OCI-LY1 (cell line): ENCODE measurements around the gene ROBO1.

Source experiments
- H2AFZ ChIP-seq: fragments of 200-600 bp; sonication (generic), shearing (Covaris generic); 2 replicates; pipeline ENCODE4 v1.6.0; 2014; ENCODE audit warnings: antibody characterized with exemption, mild to moderate bottlenecking, low read length
- H3F3A ChIP-seq: fragments of 200-600 bp; sonication (generic), shearing (Covaris generic); 2 replicates; pipeline ENCODE4 v1.6.0; 2014; ENCODE audit warnings: mild to moderate bottlenecking, antibody characterized with exemption, low read length, moderate library complexity; ENCODE audit not compliant: insufficient read depth
- H3K27ac ChIP-seq: fragments of 200-600 bp; sonication (generic); 2 replicates; pipeline ENCODE4 v1.5.1; 2014; ENCODE audit warnings: low read length, mixed run types, mild to moderate bottlenecking, low read depth; ENCODE audit not compliant: poor library complexity, severe bottlenecking
- H3K27me3 ChIP-seq: fragments of 200-600 bp; sonication (generic); 2 replicates; pipeline ENCODE4 v1.6.0; 2014; ENCODE audit warnings: antibody characterized with exemption, mild to moderate bottlenecking, low read length, moderate library complexity; ENCODE audit not compliant: insufficient read depth
- H3K36me3 ChIP-seq: fragments of 200-600 bp; sonication (generic); 2 replicates; pipeline ENCODE4 v1.6.1; 2014; ENCODE audit warnings: mild to moderate bottlenecking, antibody characterized with exemption, low read length, moderate library complexity, mixed read lengths; ENCODE audit not compliant: insufficient read depth
- H3K4me1 ChIP-seq: fragments of 200-600 bp; sonication (generic); 2 replicates; pipeline ENCODE4 v1.5.1; 2014; ENCODE audit warnings: mild to moderate bottlenecking, low read length, moderate library complexity; ENCODE audit not compliant: insufficient read depth, severe bottlenecking
- H3K4me2 ChIP-seq: fragments of 200-600 bp; sonication (generic), shearing (Covaris generic); 2 replicates; pipeline ENCODE4 v1.6.1; 2014; ENCODE audit warnings: low read length
- H3K4me3 ChIP-seq: fragments of 200-600 bp; sonication (generic); 2 replicates; pipeline ENCODE4 v1.5.1; 2014; ENCODE audit warnings: low read length, low read depth, mild to moderate bottlenecking, mixed read lengths; ENCODE audit not compliant: poor library complexity, severe bottlenecking
- H3K79me2 ChIP-seq: fragments of 200-600 bp; shearing (Covaris generic); 2 replicates; pipeline ENCODE4 v1.6.1; 2016; ENCODE audit warnings: mixed run types, low read length, mixed read lengths; ENCODE audit not compliant: insufficient read depth
- H3K9ac ChIP-seq: fragments of 200-600 bp; sonication (generic), shearing (Covaris generic); 2 replicates; pipeline ENCODE4 v1.6.1; 2014; ENCODE audit warnings: mild to moderate bottlenecking, low read length, mixed read lengths
- H3K9me2 ChIP-seq: fragments of 200-600 bp; sonication (generic), shearing (Covaris generic); 2 replicates; pipeline ENCODE4 v1.6.1; 2014; ENCODE audit warnings: low read depth, mild to moderate bottlenecking, low read length, mixed read lengths
- H3K9me3 ChIP-seq: fragments of 200-600 bp; shearing (Covaris generic); 2 replicates; pipeline ENCODE4 v1.6.1; 2014; ENCODE audit warnings: low read length, mixed read lengths
- H4K20me1 ChIP-seq: fragments of 200-600 bp; sonication (generic), shearing (Covaris generic); 2 replicates; pipeline ENCODE4 v1.6.0; 2016; ENCODE audit warnings: mild to moderate bottlenecking, low read length; ENCODE audit not compliant: insufficient read depth
- EZH2 ChIP-seq: fragments of 200-600 bp; sonication (generic), shearing (Covaris generic); IDR thresholded peaks from 2 replicates; pipeline ENCODE4 v1.8.0; 2017; ENCODE audit warnings: borderline replicate concordance, mixed run types, mild to moderate bottlenecking, antibody characterized with exemption, low read length, moderate library complexity, mixed read lengths
- TF ChIP-seq, protein P1 (sequence below): fragments of 200-600 bp; sonication (generic), shearing (Covaris generic); IDR thresholded peaks from 2 replicates; pipeline ENCODE4 v1.5.1; 2017; ENCODE audit warnings: mild to moderate bottlenecking, antibody characterized with exemption, low read length, moderate library complexity, mixed read lengths

The ROBO1 gene

GRCh38 chr3:78991656-78992055 is 776.1 kb downstream of the ROBO1 start:
- H3K79me2 ChIP-seq: no peaks in the 10 kb centered on the region
- no peak overlapping the region for H2AFZ ChIP-seq
- H3K4me3 ChIP-seq: no peak overlapping the region
- H3K9ac ChIP-seq: no peak overlapping the region
- H3K4me2 ChIP-seq: no peak overlapping the region
- no peaks in the 10 kb centered on the region for H3K9me2 ChIP-seq
- no peak for TF ChIP-seq EZH2
- H4K20me1 ChIP-seq: no peaks in the 10 kb centered on the region
- no peaks in the 10 kb centered on the region for H3K9me3 ChIP-seq
- no peaks in the 10 kb centered on the region for H3F3A ChIP-seq
- no peaks in the 10 kb centered on the region for H3K36me3 ChIP-seq
- no peaks in the 10 kb centered on the region for H3K4me1 ChIP-seq
- H3K27ac ChIP-seq: no peak overlapping the region
- H3K27me3 ChIP-seq: no peaks in the 10 kb centered on the region

- no peaks in the 10 kb centered on the region for H3K9me2 ChIP-seq
- no peaks in the 10 kb centered on the region for H4K20me1 ChIP-seq
- H3K4me2 ChIP-seq: no peak overlapping the region
- no peaks in the 10 kb centered on the region for H3F3A ChIP-seq
- no peak overlapping the region for H3K4me3 ChIP-seq
- H2AFZ ChIP-seq: no peak overlapping the region
- H3K36me3 ChIP-seq: no peaks in the 10 kb centered on the region
- H3K4me1 ChIP-seq: no peaks in the 10 kb centered on the region
- no peak overlapping the region for H3K27ac ChIP-seq
- H3K79me2 ChIP-seq: no peaks in the 10 kb centered on the region
- H3K27me3 ChIP-seq: no peaks in the 10 kb centered on the region
- TF ChIP-seq, protein P1, sequence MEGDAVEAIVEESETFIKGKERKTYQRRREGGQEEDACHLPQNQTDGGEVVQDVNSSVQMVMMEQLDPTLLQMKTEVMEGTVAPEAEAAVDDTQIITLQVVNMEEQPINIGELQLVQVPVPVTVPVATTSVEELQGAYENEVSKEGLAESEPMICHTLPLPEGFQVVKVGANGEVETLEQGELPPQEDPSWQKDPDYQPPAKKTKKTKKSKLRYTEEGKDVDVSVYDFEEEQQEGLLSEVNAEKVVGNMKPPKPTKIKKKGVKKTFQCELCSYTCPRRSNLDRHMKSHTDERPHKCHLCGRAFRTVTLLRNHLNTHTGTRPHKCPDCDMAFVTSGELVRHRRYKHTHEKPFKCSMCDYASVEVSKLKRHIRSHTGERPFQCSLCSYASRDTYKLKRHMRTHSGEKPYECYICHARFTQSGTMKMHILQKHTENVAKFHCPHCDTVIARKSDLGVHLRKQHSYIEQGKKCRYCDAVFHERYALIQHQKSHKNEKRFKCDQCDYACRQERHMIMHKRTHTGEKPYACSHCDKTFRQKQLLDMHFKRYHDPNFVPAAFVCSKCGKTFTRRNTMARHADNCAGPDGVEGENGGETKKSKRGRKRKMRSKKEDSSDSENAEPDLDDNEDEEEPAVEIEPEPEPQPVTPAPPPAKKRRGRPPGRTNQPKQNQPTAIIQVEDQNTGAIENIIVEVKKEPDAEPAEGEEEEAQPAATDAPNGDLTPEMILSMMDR: no peak
- no peak for TF ChIP-seq EZH2
- H3K9ac ChIP-seq: no peak overlapping the region
- no peaks in the 10 kb centered on the region for H3K9me3 ChIP-seq
Observed at GRCh38 chr3:78990156-78990555, 777.6 kb downstream of the ROBO1 start.

DNA sequence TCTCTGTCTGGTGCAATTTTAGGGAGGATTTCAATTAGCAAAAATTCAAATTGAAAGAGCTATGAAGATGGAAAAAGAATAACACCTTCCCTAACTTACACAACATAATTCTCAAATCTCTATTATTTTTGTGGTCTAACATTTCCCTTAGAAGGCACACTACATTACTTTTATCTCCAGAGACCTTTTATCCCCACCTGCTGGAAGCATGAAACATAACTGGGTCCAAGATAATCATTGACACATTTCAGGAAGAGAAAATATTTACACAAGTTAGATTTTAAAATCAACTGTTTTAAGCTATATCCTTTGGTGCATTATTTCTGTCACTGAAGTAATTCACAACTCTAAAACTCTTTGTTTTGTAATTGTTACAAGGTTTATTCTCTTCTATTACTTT is 779.5 kb downstream of the ROBO1 start:
- no peaks in the 10 kb centered on the region for H3F3A ChIP-seq
- H2AFZ ChIP-seq: 0 out of 2 replicates have a peak overlapping the region, but pooled peaks have one; percentile 14
- H3K27me3 ChIP-seq: no peaks in the 10 kb centered on the region
- no peak for TF ChIP-seq EZH2
- TF ChIP-seq, protein P1: no peak; the same call in 1 of the 2 replicates
- H3K4me2 ChIP-seq: no peak overlapping the region
- no peak overlapping the region for H3K9ac ChIP-seq
- no peaks in the 10 kb centered on the region for H3K4me1 ChIP-seq
- H3K4me3 ChIP-seq: no peak overlapping the region
- no peaks in the 10 kb centered on the region for H3K36me3 ChIP-seq
- no peaks in the 10 kb centered on the region for H3K9me3 ChIP-seq
- H3K79me2 ChIP-seq: no peaks in the 10 kb centered on the region
- no peaks in the 10 kb centered on the region for H4K20me1 ChIP-seq
- no peak overlapping the region for H3K27ac ChIP-seq
- no peaks in the 10 kb centered on the region for H3K9me2 ChIP-seq

DNA sequence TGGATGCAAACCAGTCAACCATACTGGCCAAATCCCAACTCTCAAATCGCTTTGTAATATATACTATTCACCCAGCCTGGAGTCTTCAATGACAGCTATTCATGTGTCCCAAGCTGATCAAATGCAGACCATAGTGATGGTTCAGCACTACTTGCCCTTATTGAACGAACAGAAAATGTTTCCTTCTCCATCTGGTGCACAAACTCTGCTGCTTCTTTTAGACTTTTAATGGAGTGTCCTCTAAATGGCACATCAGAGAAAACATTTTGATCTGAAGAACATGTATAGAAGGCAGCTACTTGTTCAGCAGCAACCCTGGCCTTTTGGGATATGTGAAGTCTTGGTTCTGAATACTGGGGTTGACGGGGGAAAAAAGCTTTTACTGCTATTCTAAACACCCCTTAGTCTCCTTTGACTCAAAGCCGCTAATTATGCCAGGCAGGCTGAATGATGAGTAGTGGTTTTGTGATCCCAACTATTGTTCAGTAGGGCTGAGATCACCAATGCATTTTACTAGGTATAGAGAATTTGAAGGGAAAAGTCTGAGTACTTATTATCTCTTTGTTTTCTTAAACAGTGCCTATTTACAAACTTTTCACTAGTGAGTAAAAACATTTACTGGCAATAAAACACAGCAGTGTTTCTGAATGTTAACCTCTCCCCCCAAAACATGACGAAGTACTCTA is 781.2 kb downstream of the ROBO1 start:
- Histone ChIP-seq H3K4me2 (no peak overlapping the region), H3K79me2 (no peaks in the 10 kb centered on the region), H3K9me3 (no peaks in the 10 kb centered on the region), H3K27ac (no peak overlapping the region), H4K20me1 (no peaks in the 10 kb centered on the region), H3K4me3 (no peak overlapping the region), H3K4me1 (no peaks in the 10 kb centered on the region), H3K9ac (no peak overlapping the region), H2AFZ (no peak overlapping the region), H3F3A (no peaks in the 10 kb centered on the region), H3K9me2 (no peaks in the 10 kb centered on the region), H3K36me3 (no peaks in the 10 kb centered on the region), H3K27me3 (no peaks in the 10 kb centered on the region)
- TF ChIP-seq, protein P1: no peak
- TF ChIP-seq EZH2: no peak
